ENCODE measurements around the gene ANKDD1B. TPM values are rescaled to one million over a fixed set of nuclear protein-coding genes. Genes with fewer than 3 reads are reported as not detected.

ANKDD1B gene
- total and polyA plus RNA-seq, 12 donors, result 0.28 to 4.5 (median 0.79) TPM; not detected in 2

DNA sequence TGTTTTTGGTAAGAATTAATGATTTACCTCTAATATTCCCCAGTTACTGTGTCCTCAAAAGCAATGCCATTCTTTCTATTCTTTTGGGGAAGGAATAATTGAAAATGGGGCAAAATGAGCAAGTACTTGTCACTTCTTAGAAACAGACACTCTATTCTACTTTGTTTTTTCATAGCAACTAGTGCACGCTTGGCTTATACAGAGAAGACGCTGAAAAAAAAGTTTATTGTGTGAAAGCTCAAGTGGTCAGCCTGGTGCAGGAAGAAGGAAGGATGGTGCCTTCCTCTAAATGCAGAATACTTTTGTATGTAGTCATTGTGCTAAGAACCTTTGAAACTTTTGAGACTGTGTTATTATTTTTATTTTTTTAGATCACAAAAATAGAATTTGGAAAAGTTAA is 29.6 kb downstream of the ANKDD1B start:
- intact Hi-C loops (cut with DNase I), result no loop called here
- no peak for DNase-seq
- TF ChIP-seq POLR2A (IDR thresholded peaks at IDR 0.05), result no peak
- no peaks in the 10 kb centered on the region for H3K27me3 ChIP-seq
- H3K4me3 ChIP-seq, result no peak overlapping the region
- no peak overlapping the region for H3K27ac ChIP-seq
- H3K9me3 ChIP-seq (replicated peaks in 1 of 3), result no peaks in the 10 kb centered on the region
- no peaks in the 10 kb centered on the region for H3K36me3 ChIP-seq (replicated peaks in 1 of 2)
- no peaks in the 10 kb centered on the region for H3K4me1 ChIP-seq (replicated peaks in 1 of 2)
- 69 to 81% (median 76%) methylated on average over 2 of the region's 2 CpGs for WGBS, 4 donors

DNA sequence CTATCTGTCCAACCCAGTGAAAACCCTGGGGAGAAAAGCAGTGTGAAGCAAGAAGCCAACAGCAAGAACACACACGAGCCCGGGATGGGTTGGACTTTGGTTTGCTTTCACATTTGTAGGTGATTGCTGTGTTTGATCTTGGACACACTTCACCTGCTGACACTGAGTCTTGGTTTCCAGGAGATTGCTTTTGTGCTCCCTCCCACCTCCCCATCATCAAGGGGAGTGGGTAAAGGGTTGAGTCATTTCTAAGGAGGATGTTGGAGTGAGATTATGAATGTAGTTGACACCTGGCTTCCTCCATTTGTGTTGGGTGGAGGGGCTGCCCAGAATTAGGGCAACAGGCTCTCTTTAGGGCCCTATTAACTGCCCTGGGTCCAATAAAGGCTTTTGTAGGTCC is 37.5 kb downstream of the ANKDD1B start:
- DNase-seq, result no peak
- 92 to 100% (median 95%) methylated on average over 2 of the region's 2 CpGs for WGBS, 4 donors
- no peaks in the 10 kb centered on the region for H3K4me1 ChIP-seq (replicated peaks in 1 of 2)
- no peak overlapping the region for H3K27ac ChIP-seq
- intact Hi-C loops (cut with DNase I), result no loop called here
- H3K27me3 ChIP-seq, result no peaks in the 10 kb centered on the region
- no peak overlapping the region for H3K4me3 ChIP-seq
- no peaks in the 10 kb centered on the region for H3K36me3 ChIP-seq (replicated peaks in 1 of 2)
- TF ChIP-seq POLR2A (IDR thresholded peaks at IDR 0.05) (no peak), CTCF (IDR thresholded peaks at IDR 0.05) (no peak)
- no peaks in the 10 kb centered on the region for H3K9me3 ChIP-seq (replicated peaks in 1 of 3)

DNA sequence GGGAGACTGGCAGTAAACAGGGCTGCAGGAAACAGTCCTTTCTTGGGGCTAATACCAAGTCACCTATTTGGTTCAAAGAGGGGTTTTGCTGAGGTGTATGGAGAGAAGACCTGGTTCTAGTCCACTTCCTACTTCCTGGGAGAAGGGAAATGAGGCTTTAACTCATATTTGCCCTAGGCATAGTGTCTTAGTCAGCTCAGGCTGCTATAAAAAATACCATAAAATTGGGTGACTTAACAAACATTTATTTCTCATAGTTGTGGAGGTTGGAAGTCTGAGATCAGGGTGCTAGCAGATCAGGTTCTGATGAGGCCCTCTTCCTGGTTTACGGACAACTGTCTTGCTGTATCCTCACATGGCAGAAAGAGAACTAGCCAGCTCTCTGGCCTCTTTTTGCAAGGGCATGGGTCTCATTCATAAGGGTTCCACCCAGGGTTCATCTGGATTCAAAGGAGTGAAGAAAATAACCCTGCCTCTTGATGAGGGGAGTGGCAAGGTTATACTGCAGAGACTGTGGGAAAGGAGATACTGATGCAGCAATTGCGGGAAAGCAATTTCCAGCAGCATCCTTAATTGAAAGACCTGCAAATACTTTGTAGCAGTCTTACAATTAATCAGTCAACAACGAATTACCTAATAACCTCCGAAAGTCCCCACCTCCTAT is 40.5 kb downstream of the ANKDD1B start:
- intact Hi-C loops (cut with DNase I), result no loop called here
- no peak overlapping the region for H3K27ac ChIP-seq
- H3K36me3 ChIP-seq (replicated peaks in 1 of 2), result no peaks in the 10 kb centered on the region
- TF ChIP-seq CTCF (IDR thresholded peaks at IDR 0.05) (no peak), POLR2A (IDR thresholded peaks at IDR 0.05) (no peak)
- WGBS, 4 donors, result 87 to 94% (median 89%) methylated on average over 4 of the region's 4 CpGs
- H3K9me3 ChIP-seq (replicated peaks in 1 of 3), result no peaks in the 10 kb centered on the region
- no peak overlapping the region for H3K4me3 ChIP-seq
- no peaks in the 10 kb centered on the region for H3K27me3 ChIP-seq
- no peak for DNase-seq
- H3K4me1 ChIP-seq (replicated peaks in 1 of 2), result peaks cover 0 to 3% of the 10 kb centered on the region in 2 donors

GRCh38 chr5:75653521-75653920 is 42.3 kb downstream of the ANKDD1B start:
- Histone ChIP-seq H3K27ac (no peak overlapping the region), H3K9me3 (replicated peaks in 1 of 3) (no peaks in the 10 kb centered on the region), H3K27me3 (no peaks in the 10 kb centered on the region), H3K36me3 (replicated peaks in 1 of 2) (no peaks in the 10 kb centered on the region), H3K4me3 (no peak overlapping the region), H3K4me1 (replicated peaks in 1 of 2) (peaks cover 0 to 9% of the 10 kb centered on the region in 2 donors)
- no peak for DNase-seq
- 46 to 55% (median 50%) methylated on average over 2 of the region's 2 CpGs for WGBS, 4 donors
- intact Hi-C loops (cut with DNase I), result no loop called here
- TF ChIP-seq CTCF (IDR thresholded peaks at IDR 0.05), result no peak
- no peak for TF ChIP-seq POLR2A (IDR thresholded peaks at IDR 0.05)

- no peak for DNase-seq
- H3K27me3 ChIP-seq, result no peaks in the 10 kb centered on the region
- H3K27ac ChIP-seq, result no peak overlapping the region
- H3K36me3 ChIP-seq (replicated peaks in 1 of 2), result no peaks in the 10 kb centered on the region
- H3K4me1 ChIP-seq (replicated peaks in 1 of 2), result peaks cover 0 to 9% of the 10 kb centered on the region in 2 donors
- no peak for TF ChIP-seq CTCF (IDR thresholded peaks at IDR 0.05)
- TF ChIP-seq POLR2A (IDR thresholded peaks at IDR 0.05), result no peak
- H3K4me3 ChIP-seq, result no peak overlapping the region
- intact Hi-C loops (cut with DNase I), result no loop called here
- 86 to 94% (median 90%) methylated on average over 19 of the region's 19 CpGs for WGBS, 4 donors
- no peaks in the 10 kb centered on the region for H3K9me3 ChIP-seq (replicated peaks in 1 of 3)
These were observed 43.5 kb downstream of the ANKDD1B start for GRCh38 chr5:75654693-75655295.

All from adrenal gland (tissue), 12 donors.